Transverse colon (tissue), 3 donors: ENCODE results near the gene CCNB1.

Source experiments
- POLR2A ChIP-seq: fragments of 450-650 bp; IDR thresholded peaks from one replicate; pipeline ENCODE4 v1.6.1; 2016; ENCODE audit warnings: antibody characterized with exemption, mild to moderate bottlenecking, moderate library complexity
- TF ChIP-seq, protein P1 (sequence below), 5 experiments: fragments of 200-600 bp in 3 of 5; fragments of 450-650 bp in 2 of 5; sonication (generic) in 3 of 5; IDR thresholded peaks; 1 replicate in 2 of 5; 2 replicates in 3 of 5; pipeline ENCODE4 v1.5.1; 2016 to 2017; ENCODE audit warnings: antibody characterized with exemption in 5 of 5, inconsistent platforms in 3 of 5, mild to moderate bottlenecking in 2 of 5, moderate library complexity in 1 of 5

GRCh38 chr5:69170969-69171368, 4.0 kb downstream of the CCNB1 start:
- TF ChIP-seq, protein P1, sequence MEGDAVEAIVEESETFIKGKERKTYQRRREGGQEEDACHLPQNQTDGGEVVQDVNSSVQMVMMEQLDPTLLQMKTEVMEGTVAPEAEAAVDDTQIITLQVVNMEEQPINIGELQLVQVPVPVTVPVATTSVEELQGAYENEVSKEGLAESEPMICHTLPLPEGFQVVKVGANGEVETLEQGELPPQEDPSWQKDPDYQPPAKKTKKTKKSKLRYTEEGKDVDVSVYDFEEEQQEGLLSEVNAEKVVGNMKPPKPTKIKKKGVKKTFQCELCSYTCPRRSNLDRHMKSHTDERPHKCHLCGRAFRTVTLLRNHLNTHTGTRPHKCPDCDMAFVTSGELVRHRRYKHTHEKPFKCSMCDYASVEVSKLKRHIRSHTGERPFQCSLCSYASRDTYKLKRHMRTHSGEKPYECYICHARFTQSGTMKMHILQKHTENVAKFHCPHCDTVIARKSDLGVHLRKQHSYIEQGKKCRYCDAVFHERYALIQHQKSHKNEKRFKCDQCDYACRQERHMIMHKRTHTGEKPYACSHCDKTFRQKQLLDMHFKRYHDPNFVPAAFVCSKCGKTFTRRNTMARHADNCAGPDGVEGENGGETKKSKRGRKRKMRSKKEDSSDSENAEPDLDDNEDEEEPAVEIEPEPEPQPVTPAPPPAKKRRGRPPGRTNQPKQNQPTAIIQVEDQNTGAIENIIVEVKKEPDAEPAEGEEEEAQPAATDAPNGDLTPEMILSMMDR (IDR thresholded peaks at IDR 0.05) = no peak
- no peak for TF ChIP-seq POLR2A
